Measurements from ENCODE around the gene TRIOBP.

Gene TRIOBP

DNA sequence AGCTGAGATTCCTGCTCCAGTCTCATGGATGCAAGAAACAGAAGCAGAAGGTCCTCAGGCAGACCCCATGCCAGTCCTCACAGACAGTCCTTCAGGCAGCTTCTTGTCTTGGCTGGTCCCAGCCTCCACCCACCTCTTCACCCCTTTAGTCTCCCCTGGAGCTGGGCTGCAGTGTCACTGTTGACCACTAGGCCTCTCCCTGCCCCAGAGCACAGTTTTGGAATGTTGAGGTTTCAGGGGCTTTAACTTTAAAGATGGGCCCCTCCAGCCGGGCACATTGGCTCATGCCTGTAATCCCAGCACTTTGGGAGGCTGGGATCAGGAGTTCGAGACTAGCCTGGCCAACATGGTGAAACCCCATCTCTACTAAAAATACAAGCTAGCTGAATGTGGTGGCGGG is 71.4 kb downstream of the TRIOBP start:
- Mint-ChIP-seq H3K27ac (no peak overlapping the region), H3K4me1 (peaks cover 2% of the 10 kb centered on the region), H3K36me3 (peaks cover 14% of the 10 kb centered on the region), H3K4me3 (no peak overlapping the region), H3K27me3 (no peaks in the 10 kb centered on the region), H3K9me3 (no peaks in the 10 kb centered on the region)
- ATAC-seq (ENCODE audit: low read depth) (no peak), DNase-seq (ENCODE audit: low spot score in 2 of 2) (no peak)

DNA sequence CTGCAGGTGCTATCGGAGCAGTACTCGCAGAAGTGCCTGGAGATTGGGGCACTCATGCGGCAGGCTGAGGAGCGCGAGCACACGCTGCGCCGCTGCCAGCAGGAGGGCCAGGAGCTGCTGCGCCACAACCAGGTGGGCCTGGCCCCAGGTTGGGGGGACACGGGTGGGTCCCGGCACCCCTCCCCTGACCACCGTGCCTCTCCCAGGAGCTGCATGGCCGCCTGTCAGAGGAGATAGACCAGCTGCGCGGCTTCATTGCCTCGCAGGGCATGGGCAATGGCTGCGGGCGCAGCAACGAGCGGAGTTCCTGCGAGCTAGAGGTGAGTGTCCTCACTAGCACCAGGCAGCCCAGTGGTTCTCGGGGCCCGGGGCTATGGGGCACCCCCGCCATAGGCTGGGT is 72.2 kb downstream of the TRIOBP start:
- no peak overlapping the region for H3K4me3 Mint-ChIP-seq
- H3K4me1 Mint-ChIP-seq, result peaks cover 2% of the 10 kb centered on the region
- DNase-seq (ENCODE audit: low spot score in 2 of 2) (no peak), ATAC-seq (ENCODE audit: low read depth) (no peak)
- peaks cover 11% of the 10 kb centered on the region for H3K36me3 Mint-ChIP-seq
- H3K9me3 Mint-ChIP-seq, result no peaks in the 10 kb centered on the region
- no peaks in the 10 kb centered on the region for H3K27me3 Mint-ChIP-seq
- H3K27ac Mint-ChIP-seq, result no peak overlapping the region

DNA sequence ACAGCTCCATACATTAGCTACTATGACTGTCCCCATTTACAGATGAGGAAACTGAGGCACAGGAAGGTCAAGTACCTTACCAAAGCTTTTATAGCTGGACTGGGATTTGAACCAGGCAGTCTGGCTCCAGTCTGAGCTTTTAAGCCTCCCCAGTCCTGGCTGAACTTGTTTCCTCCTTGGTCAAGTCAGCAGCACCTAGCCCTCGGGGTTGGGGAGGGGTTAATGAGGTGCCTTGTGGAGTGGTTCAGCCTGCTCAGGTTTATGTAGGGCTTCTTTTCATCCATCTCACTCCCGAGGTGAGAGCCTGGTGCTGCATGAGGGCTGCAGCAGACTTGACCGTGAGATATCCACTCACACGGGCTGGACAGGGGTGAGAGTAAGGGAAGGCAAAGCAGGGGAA is 74.2 kb downstream of the TRIOBP start:
- H3K4me3 Mint-ChIP-seq, result no peak overlapping the region
- DNase-seq (ENCODE audit: low spot score in 2 of 2) (no peak), ATAC-seq (ENCODE audit: low read depth) (no peak)
- H3K27ac Mint-ChIP-seq, result no peak overlapping the region
- H3K27me3 Mint-ChIP-seq, result no peaks in the 10 kb centered on the region
- peaks cover 11% of the 10 kb centered on the region for H3K36me3 Mint-ChIP-seq
- H3K9me3 Mint-ChIP-seq, result no peaks in the 10 kb centered on the region
- peaks cover 2% of the 10 kb centered on the region for H3K4me1 Mint-ChIP-seq

DNA sequence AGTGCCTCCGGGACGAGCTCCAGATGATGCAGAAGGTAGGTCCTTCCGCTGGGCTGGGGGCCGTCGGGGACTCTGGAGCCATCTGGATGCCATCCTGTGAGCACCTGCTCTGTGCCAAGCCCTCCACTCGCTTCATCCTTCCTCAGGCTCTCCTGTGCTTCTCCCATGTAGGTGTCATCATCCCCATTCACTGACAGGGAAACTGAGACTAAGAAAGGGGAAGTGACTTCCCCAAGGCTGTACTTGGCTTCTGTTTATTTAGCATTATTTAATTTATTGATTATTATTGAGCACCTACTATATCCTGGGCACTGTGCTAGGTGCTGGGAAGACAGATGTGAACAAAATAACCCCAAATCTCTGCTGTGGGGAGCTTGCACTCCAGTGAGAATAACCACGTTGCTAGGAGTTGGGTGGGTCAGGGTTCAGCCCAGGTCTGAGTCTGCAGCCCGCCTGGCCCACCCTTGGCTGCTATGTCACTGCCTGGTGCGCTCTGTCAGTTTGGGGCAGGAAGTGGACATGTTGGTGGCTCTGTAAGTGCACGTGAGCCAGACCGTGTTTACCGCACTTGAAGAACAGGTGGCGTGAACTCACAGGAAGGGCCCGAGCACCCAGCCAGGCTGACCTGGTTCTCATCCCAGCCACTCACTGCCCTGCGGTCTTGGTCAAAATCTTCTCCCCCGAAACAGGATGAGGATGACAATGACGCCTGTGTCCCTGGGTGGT is 75.0 kb downstream of the TRIOBP start:
- Mint-ChIP-seq H3K27ac (no peak overlapping the region), H3K9me3 (no peaks in the 10 kb centered on the region)
- no peak for ATAC-seq (ENCODE audit: low read depth)

DNA sequence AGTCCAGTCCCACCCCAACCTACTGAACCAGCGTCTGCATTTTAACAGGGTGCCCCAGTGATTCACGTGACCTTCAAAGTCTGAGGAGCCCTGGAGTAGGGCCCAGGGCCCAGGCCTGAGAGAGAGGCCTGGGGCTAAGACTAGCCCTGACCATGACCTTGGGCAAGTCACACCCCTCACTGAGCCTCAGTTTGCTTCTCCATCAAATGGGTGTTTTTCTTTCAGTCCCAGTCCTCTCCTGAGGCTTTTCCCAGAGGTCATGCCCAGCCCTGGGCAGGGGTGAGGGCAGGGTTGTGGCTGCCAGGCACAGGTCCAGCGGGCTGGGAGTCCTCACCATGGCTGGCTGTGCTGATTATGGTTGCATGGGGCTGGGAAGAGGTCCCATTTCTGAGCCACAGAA is 77.9 kb downstream of the TRIOBP start:
- DNase-seq (ENCODE audit: low spot score in 2 of 2), result no peak
- no peak overlapping the region for H3K4me3 Mint-ChIP-seq
- peak overlapping the region; percentile 74 for H3K27ac Mint-ChIP-seq
- no peaks in the 10 kb centered on the region for H3K9me3 Mint-ChIP-seq
- H3K27me3 Mint-ChIP-seq, result no peaks in the 10 kb centered on the region
- ATAC-seq (ENCODE audit: low read depth), result no peak
- peaks cover 10% of the 10 kb centered on the region for H3K36me3 Mint-ChIP-seq
- H3K4me1 Mint-ChIP-seq, result peaks cover 4% of the 10 kb centered on the region

More for the DNA sequence above, 75.0 kb downstream of the TRIOBP start:
- H3K4me3 Mint-ChIP-seq, result no peak overlapping the region
- H3K36me3 Mint-ChIP-seq, result peaks cover 11% of the 10 kb centered on the region
- no peak for DNase-seq (ENCODE audit: low spot score in 2 of 2)
- H3K27me3 Mint-ChIP-seq, result no peaks in the 10 kb centered on the region
- H3K4me1 Mint-ChIP-seq, result peaks cover 4% of the 10 kb centered on the region

DNA sequence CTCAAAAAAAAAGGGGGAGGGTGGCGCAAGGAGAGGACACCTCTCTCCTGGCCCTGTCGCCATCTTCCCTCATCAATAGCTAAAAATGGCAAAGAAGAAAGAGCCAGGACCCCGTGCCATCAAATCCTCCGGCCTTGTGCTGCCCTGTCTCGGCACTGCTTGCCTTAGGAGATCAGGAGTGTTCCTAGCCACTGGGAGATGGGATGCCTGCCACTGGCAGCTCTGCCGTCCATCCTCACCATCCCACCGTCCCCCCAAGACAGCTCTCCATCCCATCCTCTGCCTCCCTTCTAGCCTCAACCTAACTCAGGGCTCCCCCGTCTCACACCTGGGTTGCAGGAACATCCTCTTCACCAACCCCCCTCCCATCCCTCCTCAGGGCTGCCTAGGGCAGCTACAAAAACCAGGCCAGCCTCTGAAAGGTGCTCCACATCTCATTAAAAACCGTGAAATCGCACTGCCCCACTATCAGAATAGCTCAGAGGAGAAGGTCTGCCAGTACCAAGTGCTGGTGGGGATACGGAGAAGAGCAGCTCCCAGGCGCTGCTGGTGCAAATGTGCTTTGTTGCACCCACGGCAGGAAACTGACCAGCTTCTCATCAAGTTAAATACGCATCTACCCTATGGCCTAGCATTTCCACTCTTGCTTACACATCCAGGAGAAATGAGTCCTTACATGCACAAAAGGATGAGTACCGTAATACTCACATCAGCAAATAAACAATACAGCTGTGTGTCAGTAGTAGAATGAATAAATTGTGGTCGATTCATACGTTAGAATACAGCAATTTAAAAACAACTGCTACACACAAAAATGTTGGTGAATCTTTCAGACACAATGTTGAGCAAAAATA is 79.2 kb downstream of the TRIOBP start:
- Mint-ChIP-seq H3K4me3 (no peak overlapping the region), H3K9me3 (no peaks in the 10 kb centered on the region), H3K4me1 (peaks cover 4% of the 10 kb centered on the region), H3K36me3 (peaks cover 10% of the 10 kb centered on the region), H3K27ac (peak overlapping the region; percentile 60), H3K27me3 (no peaks in the 10 kb centered on the region)
- no peak for DNase-seq (ENCODE audit: low spot score in 2 of 2)
- no peak for ATAC-seq (ENCODE audit: low read depth)

DNA sequence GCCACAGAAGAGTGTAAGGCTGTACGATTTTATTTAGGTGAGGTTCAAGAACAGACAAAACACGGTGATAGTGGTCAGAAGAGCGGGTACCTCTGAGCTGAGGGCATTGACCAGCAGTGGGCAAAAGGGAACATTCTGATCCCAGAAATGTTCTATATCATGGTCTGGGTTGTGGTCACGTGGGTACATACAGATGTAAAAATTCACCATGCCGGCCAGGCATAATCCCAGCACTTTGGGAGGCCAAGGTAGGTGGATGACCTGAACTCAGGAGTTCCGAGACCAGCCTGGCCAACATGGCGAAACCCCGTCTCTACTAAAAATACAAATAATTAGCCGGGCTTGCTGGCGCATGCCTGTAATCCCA is 79.8 kb downstream of the TRIOBP start:
- Mint-ChIP-seq H3K27ac (peak overlapping the region; percentile 60), H3K9me3 (no peaks in the 10 kb centered on the region), H3K27me3 (no peaks in the 10 kb centered on the region)

DNA sequence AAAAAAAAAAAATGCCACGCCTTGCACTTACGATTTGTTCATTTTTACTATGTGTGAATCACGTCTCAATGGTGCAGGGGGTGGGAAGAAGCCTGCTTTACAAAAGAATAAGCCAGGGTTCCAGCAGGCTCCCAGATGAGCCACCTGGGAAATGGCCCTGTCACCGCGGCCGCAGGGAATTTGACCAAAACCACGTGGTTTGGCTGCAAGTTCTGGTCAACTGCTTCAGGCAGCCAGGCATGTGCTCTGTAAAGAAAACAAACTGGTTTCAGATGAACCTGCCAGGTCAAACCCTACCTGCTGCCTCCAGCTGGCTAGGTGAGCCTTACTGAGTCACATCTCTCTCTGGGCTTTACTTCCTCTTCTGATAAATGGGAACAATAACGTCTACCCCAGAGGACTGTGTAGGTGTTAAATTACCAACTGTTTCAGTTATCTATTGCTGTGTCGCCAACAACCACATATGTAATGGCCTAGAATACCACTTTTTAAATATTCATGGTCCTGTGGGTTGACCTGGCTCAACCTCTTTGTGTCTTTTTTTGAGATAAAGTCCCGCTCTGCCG is 80.4 kb downstream of the TRIOBP start:
- Mint-ChIP-seq H3K4me3 (no peak overlapping the region), H3K27ac (no peak overlapping the region), H3K4me1 (peaks cover 4% of the 10 kb centered on the region), H3K9me3 (no peaks in the 10 kb centered on the region), H3K36me3 (peaks cover 7% of the 10 kb centered on the region), H3K27me3 (peaks cover 2% of the 10 kb centered on the region)
- DNase-seq (ENCODE audit: low spot score in 2 of 2) (no peak), ATAC-seq (ENCODE audit: low read depth) (peak; percentile 88)

More for the DNA sequence above, 79.8 kb downstream of the TRIOBP start:
- ATAC-seq (ENCODE audit: low read depth), result no peak
- no peak for DNase-seq (ENCODE audit: low spot score in 2 of 2)
- peaks cover 4% of the 10 kb centered on the region for H3K4me1 Mint-ChIP-seq
- H3K4me3 Mint-ChIP-seq, result no peak overlapping the region
- peaks cover 7% of the 10 kb centered on the region for H3K36me3 Mint-ChIP-seq

DNA sequence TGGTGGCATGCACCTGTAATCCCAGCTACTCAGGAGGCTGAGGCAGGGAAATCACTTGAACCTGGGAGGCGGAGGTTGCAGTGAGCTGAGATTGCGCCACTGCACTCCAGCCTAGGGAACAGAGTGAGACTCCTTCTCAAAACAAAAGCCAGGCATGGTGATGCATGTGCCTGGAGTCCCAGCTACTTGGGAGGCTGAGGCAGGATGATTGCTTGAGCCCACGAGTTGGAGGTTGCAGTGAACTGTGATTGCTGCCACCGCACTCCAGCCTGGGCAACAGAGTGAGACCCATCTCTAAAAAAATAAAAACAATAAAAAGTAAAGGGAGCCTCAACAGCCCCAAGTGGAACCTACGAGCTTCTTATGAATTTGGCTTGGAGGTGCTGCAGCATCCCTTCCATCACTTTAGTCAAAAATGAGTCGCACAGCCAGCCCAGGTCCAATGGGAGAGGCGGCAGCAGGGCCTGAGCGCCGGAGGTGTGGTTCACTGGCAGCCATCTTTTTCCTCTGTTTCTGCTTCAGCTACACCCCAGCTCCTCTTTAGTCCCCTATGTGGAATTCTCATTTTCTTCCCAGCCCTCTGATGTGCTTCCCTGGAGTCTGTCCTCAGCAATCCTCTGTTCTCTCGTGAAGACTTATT is 81.6 kb downstream of the TRIOBP start:
- H3K4me3 Mint-ChIP-seq, result no peak overlapping the region
- DNase-seq (ENCODE audit: low spot score in 2 of 2), result no peak
- no peaks in the 10 kb centered on the region for H3K9me3 Mint-ChIP-seq
- peaks cover 5% of the 10 kb centered on the region for H3K36me3 Mint-ChIP-seq
- peak overlapping the region; percentile 23 for H3K27ac Mint-ChIP-seq
- H3K27me3 Mint-ChIP-seq, result peaks cover 2% of the 10 kb centered on the region
- ATAC-seq (ENCODE audit: low read depth), result no peak
- peaks cover 4% of the 10 kb centered on the region for H3K4me1 Mint-ChIP-seq

DNA sequence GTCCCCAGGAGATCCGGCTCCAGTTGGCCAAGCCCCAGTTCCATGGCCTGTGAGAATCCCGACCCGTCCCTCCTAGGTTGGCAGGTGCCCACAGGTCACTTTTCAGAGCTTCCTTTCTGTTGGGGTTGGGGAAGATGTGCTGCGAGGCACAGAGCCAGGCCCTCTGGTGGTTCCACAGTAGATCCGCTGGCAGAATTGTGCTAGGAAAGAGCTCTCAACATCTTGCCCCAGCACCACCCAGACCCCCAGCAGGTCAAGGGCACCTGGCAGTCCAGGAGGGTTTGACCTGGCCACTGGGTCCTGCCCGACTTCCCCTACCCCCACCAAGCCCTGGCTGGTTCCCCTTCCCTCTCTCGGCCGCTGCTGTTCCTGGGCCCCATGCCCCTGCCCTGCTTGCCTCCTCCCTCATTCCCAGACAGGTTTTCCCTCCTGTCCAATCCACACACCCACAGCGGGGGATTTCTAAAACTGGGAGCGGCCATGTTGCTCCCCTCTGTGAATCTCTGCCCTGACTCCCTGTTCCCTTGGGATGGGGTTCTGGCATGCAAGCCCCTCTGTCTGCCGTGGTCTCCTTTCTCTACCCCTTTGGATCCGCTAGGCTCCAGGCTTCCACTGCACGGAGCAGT is 84.7 kb downstream of the TRIOBP start:
- no peak for DNase-seq (ENCODE audit: low spot score in 2 of 2)
- Mint-ChIP-seq H3K27me3 (peaks cover 9% of the 10 kb centered on the region), H3K4me3 (no peak overlapping the region), H3K4me1 (no peaks in the 10 kb centered on the region), H3K27ac (peak overlapping the region; percentile 42), H3K9me3 (no peaks in the 10 kb centered on the region), H3K36me3 (no peaks in the 10 kb centered on the region)
- no peak for ATAC-seq (ENCODE audit: low read depth)

DNA sequence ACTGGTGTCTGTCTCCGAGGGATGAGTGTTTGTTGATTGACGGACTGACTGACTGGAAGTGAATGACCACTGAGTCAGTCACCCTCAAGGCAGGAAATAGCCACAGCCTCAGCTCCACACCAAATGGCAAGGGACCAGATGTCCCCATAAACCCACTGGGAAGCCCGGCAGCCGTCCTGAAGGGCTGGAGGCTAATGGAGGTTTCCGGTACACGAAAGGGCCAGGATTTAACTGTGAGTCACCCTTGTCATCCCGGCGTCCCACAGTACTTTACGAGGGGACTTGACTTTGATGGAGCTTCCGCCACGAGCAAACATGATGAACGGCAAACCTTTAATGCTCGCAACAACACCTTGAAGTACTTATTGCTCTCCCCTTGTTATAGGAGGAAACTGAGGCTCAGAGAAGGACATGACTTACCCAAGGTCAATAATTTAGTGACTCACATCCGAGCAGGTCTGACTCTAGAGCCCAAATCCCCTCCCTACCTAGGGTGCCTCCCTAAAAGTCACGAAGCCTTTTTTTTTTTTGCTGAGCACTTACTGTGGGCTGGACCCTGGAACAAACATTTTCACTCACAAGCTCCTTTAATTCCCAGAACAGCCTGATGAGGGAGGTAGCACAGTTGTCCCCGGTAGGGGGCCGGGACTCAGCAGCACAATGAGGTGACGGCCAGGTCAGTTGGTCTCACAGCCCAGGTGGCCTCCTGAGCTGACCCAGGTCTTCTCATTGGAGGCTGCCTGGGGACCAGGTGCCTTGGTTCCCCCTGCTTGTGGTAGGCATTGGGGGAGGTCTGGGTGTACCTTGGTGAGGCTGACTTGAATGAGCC is 85.7 kb downstream of the TRIOBP start:
- Mint-ChIP-seq H3K27ac (no peak overlapping the region), H3K4me1 (no peaks in the 10 kb centered on the region)
- ATAC-seq (ENCODE audit: low read depth), result no peak

DNA sequence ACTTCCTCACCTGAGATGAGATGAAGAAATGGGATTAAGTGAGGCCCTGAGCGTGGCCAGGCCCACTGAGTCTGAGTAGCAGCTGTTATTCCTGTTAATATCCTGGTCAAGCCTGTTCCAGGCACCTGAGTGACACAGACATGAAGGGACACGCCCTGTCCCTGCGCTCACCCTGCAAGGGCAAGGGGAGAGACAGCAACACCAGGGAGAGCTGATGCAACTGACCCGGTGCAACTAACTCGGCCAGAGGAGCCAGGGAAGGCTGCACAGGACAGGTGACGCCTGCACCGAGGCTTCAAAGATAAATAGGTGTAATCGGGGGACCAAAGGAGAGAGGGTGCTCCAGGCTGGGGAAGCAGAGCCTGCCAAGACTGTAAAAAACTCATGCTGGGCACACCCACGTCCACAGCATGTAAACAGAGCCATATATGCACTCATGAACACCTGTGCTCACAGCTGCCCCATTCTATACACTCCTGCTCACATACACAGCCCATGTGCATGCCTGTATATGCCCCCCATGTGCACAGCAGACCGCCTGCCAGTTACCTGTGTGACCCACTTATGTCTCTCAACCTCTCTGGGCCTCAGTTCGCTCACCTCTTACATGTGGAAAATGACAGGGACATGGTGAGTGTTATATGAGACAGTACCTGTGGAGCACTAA is 88.1 kb downstream of the TRIOBP start:
- no peak overlapping the region for H3K4me3 Mint-ChIP-seq
- H3K4me1 Mint-ChIP-seq, result no peaks in the 10 kb centered on the region
- DNase-seq (ENCODE audit: low spot score in 2 of 2), result no peak
- ATAC-seq (ENCODE audit: low read depth), result no peak
- H3K27ac Mint-ChIP-seq, result no peak overlapping the region
- peaks cover 9% of the 10 kb centered on the region for H3K27me3 Mint-ChIP-seq
- H3K9me3 Mint-ChIP-seq, result no peaks in the 10 kb centered on the region
- H3K36me3 Mint-ChIP-seq, result no peaks in the 10 kb centered on the region

More for the DNA sequence above, 85.7 kb downstream of the TRIOBP start:
- H3K9me3 Mint-ChIP-seq, result no peaks in the 10 kb centered on the region
- H3K27me3 Mint-ChIP-seq, result peaks cover 9% of the 10 kb centered on the region
- DNase-seq (ENCODE audit: low spot score in 2 of 2), result no peak
- no peak overlapping the region for H3K4me3 Mint-ChIP-seq
- no peaks in the 10 kb centered on the region for H3K36me3 Mint-ChIP-seq

DNA sequence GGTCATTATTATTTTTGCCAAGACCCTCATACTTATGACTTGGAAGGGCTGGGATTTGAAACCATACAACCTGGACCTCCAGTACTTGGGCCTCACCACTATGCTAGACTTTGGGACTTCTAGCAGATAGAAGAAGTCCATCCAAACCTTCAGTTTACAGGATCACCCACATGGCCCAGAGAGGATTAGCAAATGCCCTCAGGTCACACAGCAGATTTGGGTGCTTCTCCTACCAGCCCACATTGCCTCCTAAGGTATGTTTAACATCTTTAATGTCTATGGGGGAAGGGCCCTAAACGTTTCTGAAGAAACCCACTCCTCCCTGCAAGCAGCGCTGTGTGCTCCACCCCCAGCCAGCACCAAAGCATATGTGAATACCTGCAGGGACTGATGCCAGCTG is 93.4 kb downstream of the TRIOBP start:
- no peak overlapping the region for H3K27ac Mint-ChIP-seq
- no peak overlapping the region for H3K4me3 Mint-ChIP-seq
- no peaks in the 10 kb centered on the region for H3K4me1 Mint-ChIP-seq
- H3K36me3 Mint-ChIP-seq, result no peaks in the 10 kb centered on the region
- peaks cover 4% of the 10 kb centered on the region for H3K27me3 Mint-ChIP-seq
- ATAC-seq (ENCODE audit: low read depth), result no peak
- no peaks in the 10 kb centered on the region for H3K9me3 Mint-ChIP-seq
- DNase-seq (ENCODE audit: low spot score in 2 of 2), result no peak

Data from memory B cell (primary cell).